ENCODE results near the gene KLHL1. TPM values are rescaled to one million over a fixed set of nuclear protein-coding genes. Genes with fewer than 3 reads are reported as not detected.
"Not testable (repeated sequence)": the region's sequence is repeated elsewhere in the genome, so short reads cannot be mapped to it uniquely, and the experiment has no call there.

The KLHL1 gene, protein sequence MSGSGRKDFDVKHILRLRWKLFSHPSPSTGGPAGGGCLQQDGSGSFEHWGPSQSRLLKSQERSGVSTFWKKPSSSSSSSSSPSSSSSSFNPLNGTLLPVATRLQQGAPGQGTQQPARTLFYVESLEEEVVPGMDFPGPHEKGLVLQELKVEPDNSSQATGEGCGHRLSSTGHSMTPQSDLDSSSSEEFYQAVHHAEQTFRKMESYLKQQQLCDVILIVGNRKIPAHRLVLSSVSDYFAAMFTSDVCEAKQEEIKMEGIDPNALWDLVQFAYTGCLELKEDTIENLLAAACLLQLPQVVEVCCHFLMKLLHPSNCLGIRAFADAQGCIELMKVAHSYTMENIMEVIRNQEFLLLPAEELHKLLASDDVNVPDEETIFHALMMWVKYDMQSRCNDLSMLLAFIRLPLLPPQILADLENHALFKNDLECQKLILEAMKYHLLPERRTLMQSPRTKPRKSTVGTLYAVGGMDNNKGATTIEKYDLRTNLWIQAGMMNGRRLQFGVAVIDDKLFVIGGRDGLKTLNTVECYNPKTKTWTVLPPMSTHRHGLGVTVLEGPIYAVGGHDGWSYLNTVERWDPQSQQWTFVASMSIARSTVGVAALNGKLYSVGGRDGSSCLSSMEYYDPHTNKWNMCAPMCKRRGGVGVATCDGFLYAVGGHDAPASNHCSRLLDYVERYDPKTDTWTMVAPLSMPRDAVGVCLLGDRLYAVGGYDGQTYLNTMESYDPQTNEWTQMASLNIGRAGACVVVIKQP
- total RNA-seq = not detected

- DNase-seq = no peak
Measured at GRCh38 chr13:70108356-70109105, at the start of gene KLHL1. KLHL1 (minus strand) TSS chr13:70108452; CDS start chr13:70107699, 753 bp downstream.

DNA sequence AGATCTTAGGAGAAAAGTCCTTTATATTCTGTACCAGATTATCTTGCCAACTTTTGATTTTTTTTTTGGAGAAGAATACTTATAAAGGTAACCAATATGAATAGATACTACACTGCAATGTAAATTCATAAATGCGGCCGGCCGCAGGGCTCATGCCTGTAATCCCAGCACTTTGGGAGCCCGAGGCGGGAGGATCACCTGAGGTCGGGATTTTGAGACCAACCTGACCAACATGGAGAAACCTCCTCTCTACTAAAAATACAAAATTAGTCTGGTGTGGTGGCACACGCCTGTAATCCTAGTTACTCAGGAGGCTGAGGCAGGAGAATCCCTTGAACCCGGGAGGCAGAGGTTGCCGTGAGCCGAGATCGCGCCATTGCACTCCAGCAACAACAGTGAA lies 34.4 kb upstream of the KLHL1 start:
- DNase-seq = not testable (repeated sequence)

- DNase-seq = no peak
Measured at GRCh38 chr13:70128098-70128497, 19.8 kb upstream of the KLHL1 start.

GRCh38 chr13:70125693-70126092 lies 17.4 kb upstream of the KLHL1 start:
- no peak for DNase-seq

GRCh38 chr13:70117338-70117905 lies 9.2 kb upstream of the KLHL1 start:
- no peak for DNase-seq

GRCh38 chr13:70107498-70108281 lies 562 bp downstream of the KLHL1 start, which contains the start of gene ATXN8OS:
ATXN8OS (plus strand) TSS chr13:70107826.
- no peak for DNase-seq

DNA sequence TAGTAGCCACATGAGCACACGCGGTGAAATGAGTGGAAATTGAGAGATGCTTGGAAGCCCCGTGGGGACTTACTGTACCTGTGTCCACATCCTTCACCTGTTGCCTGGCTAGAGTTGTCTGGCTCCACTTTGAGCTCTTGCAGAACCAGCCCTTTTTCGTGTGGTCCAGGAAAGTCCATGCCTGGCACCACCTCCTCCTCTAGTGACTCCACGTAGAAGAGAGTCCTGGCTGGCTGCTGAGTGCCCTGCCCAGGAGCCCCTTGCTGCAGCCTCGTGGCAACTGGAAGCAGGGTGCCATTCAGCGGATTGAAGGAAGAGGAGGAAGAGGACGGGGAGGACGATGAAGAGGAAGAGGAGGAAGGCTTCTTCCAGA lies 1.1 kb downstream of the KLHL1 start:
- DNase-seq = no peak

- DNase-seq = no peak
Measured at GRCh38 chr13:70104481-70104880, 3.8 kb downstream of the KLHL1 start.

DNA sequence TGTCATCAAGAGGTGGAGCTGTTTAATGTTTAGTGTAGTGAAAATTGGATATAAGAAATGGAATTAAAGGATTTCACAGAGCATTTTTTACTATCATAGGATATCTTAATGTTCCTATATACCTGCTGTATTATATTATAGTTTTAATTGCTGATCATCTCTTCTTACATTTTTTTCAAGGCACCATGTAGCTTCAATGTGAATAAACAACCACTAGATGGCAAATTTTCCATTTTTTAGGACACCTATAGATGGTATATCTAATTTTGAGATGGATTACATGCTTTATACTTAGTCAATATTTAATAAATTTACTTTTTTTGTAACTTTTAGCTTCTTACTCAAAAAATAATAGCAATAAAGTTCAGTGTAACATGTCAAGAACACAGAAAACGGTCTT lies 9.6 kb downstream of the KLHL1 start:
- DNase-seq = no peak

DNA sequence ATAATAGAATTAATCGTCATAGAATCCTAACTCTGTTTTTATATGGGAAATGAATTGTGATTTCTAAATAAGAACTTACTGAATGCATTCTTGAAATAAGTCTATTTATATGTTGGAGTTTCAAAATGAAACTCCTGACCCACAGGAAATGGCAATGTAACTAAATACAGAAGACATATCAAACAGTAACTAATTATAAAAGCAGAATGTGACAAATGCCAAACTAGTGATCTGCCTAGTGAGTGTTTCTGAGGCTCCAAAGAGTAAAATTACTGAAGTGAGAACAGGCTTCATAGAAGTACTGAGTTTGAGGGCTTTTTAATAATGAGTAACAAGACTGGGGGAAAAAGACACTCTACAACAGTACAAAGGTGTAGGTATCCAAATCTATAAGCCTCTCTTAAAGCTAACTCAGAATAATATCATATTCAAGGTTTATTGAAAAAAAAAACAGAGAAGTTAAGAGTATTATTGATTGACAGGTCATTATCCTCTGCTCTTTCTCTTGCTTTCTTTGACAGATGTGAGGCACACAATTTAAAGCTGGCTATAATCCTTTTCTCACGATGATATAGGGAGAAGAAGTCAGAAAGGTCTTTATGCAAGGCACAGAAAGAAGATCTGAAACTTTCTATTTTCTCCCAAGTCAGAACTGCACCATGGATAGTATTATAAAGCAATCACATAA lies 18.1 kb downstream of the KLHL1 start:
- DNase-seq = no peak

DNA sequence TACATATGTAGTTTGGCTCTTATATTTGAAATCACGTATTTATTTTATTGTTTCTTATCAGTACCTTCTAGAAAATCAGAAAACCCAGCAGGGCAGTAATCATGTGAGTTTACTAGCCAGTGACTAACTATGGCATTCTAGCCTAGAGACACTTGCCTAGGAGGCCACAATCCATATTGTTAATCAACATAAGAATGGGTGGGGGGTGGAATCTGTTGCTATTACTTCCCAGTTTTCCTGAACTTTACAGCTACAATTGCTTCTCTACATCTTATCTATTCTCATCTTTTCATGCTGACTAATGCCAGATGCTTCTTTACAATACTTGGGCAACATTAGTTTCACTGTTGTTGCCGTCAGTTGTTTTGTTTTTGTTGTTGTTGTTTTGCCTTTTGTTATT lies 19.3 kb downstream of the KLHL1 start:
- DNase-seq = no peak

GRCh38 chr13:70087247-70087646 lies 21.0 kb downstream of the KLHL1 start:
- DNase-seq = no peak

- no peak for DNase-seq
Measured at GRCh38 chr13:70080012-70080411, 28.2 kb downstream of the KLHL1 start.

DNA sequence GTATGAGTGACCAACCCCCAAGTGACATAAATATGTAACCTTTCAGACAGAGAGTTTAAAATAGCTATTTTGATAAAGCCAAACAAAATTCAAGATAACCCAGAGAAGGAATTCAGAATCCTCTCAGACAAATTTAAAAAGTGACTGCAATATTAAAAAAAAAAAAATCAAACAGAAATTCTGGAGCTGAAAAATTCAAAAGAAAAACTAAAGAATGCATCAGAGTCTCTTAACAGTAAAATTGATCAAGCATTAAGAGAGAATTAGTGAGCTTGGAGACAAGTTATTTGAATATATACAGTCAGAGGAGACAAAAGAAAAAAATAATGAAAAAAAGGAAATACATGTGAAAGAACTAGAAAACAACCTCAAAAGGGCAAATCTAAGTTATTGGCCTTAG lies 53.7 kb downstream of the KLHL1 start:
- no peak for DNase-seq

DNA sequence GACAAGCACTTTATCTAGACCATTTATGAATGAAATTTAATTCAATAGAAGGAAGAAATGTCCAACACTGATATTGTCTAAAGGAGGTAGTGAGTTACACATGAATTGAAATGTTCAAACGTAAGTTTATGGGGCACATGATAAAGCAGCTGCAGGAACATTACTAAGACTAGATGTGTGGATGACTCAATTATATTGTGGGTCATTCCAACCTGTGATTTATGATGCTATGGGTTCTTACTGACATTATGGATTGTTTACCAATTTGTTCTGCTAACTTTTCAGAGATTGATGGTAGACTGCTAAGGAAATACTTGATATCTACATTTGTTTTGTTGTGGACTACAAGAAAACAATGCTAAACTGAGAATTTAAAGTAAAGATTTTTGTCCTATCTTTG lies 56.7 kb downstream of the KLHL1 start:
- DNase-seq = no peak

GRCh38 chr13:70043685-70044084 lies 64.6 kb downstream of the KLHL1 start:
- DNase-seq = no peak

DNA sequence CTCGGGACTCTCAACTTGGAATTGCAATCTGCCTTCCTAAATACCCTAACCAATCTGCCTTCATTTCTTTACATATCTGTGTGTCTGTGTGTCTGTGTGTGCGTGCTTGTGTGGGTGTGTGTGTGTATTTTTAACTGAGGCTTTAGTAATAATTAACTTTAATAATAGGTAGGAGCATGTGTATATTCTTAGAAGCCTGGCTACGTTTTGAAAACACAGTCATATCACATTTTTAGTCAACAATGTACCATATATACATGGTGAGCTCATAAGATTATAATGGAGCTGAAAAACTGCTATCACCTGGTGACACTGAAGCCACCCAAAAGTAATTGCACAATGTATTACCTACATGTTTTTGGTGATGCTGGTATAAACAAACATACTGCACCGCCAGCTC lies 66.1 kb downstream of the KLHL1 start:
- no peak for DNase-seq

GRCh38 chr13:70034286-70034685 lies 74.0 kb downstream of the KLHL1 start:
- no peak for DNase-seq

GRCh38 chr13:70027551-70027950 lies 80.7 kb downstream of the KLHL1 start:
- no peak for DNase-seq

- DNase-seq = no peak
Measured at GRCh38 chr13:70023516-70023915, 84.7 kb downstream of the KLHL1 start.

GRCh38 chr13:70022646-70023045 lies 85.6 kb downstream of the KLHL1 start:
- DNase-seq = no peak

GRCh38 chr13:70016116-70016515 lies 92.1 kb downstream of the KLHL1 start:
- DNase-seq = no peak
